ENCODE measurements around the gene P4HB.

P4HB gene

DNA sequence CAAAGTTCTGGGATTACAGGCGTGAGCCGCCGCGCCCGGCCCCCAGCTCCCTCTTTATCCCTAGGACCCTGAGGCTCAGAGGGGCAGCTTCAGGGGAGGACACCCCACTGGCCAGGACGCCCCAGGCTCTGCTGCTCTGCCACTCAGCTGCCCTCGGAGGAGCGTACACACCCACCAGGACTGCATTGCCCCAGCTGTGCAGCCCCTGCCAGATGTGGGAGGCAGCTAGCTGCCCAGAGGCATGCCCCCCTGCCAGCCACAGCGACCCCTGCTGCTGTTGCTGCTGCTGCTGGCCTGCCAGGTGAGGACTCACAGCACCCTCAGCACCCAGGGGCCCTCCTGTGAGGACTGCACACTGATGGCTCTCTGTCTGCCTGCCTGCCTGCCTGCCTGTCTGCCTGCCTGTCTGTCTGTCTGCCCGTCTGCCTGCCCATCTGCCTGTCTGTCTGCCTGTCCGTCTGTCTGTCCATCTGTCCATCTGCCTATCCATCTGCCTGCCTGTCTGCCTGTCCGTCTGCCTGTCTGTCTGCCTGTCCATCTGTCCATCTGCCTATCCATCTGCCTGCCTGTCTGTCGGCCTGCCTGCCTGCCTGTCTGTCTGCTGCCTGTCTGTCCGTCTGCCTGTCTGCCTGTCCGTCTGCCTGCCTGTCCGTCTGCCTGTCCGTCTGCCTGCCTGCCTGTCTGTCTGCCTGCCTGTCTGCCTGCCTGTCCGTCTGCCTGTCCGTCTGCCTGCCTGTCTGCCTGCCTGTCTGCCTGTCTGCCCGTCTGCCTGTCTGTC lies 51.4 kb downstream of the P4HB start:
- no peak for DNase-seq

DNA sequence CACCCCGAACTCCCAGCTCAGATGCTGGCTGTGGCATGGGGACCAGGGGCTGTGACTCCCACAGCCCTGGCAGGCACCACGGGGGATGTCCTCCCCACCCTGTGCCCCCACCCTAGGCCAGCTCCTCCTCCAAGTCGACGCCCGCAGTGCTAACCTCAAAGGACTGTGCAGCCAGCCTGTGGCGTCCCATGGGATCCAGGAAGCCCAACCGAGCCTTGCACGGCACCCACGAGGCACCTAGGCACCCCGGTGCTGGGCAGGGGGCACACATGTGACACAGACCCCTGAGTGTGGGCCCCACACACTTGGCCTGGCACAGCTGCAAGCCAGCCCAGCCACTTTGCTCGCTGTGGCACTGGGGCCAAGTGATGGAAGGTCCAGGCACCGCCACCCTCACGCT lies 52.5 kb downstream of the P4HB start:
- DNase-seq, result no peak

DNA sequence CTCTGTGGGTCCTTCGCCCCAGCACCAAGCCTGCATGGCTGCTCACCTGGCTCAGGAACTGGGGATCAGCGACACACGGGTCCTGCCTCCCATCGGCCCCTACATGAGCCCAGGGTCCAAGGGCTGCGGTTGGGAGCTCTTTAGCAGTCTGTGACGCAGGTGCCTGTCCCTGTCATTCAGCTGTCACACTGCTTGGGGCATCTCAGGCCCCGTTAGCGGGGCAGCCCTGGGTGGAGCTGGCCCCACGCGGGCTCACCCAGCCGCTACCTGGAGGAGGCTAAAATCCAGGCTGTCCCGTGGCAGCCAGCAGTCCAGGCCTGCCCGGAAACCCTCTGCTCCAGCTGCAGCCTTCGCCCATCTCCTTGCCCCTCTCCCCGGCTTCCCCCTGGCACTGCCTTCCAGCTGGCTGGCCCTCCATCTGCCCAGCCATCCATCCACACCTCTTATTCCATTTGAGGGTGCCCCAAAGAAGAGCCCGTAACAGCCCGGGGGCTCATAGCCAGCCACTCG lies 53.1 kb downstream of the P4HB start:
- no peak for DNase-seq

DNA sequence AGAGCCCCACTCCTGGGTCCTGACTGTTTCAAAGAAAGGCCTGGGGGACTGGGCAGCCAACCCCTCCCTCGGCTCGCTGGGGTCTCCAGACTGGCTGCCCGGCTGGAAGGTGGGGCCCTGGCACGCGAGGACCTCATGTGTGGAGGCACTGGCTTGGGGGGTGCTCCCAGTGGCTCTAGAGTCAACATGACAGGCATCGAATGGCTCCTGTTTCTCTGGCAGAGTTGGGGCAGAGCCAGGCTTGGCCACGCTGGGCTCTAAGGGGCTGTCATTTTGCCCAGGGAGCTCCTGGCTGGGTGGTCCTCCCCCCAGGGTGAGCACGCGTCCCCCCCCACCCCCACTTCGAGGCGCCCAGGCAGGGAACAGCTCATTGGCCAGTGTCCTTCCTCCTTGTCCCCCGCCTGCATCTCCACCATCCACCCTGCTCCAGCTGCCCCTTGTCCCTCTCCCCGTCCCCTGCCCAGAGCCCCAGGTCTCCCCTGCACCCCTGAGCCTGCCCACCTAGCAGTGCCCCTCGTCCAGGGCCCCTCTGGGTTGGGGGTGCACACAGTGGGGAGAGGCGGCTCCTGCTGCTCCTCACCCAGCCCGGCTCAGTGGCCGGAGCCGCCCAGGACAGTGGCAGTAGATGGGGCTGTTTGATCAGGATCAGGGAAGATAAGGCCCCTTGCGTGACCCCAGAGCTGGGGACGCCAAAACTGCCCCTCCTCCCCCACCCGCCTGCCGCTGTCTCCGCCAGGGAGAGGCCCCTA lies 53.7 kb downstream of the P4HB start:
- peak; percentile 21 for DNase-seq

DNA sequence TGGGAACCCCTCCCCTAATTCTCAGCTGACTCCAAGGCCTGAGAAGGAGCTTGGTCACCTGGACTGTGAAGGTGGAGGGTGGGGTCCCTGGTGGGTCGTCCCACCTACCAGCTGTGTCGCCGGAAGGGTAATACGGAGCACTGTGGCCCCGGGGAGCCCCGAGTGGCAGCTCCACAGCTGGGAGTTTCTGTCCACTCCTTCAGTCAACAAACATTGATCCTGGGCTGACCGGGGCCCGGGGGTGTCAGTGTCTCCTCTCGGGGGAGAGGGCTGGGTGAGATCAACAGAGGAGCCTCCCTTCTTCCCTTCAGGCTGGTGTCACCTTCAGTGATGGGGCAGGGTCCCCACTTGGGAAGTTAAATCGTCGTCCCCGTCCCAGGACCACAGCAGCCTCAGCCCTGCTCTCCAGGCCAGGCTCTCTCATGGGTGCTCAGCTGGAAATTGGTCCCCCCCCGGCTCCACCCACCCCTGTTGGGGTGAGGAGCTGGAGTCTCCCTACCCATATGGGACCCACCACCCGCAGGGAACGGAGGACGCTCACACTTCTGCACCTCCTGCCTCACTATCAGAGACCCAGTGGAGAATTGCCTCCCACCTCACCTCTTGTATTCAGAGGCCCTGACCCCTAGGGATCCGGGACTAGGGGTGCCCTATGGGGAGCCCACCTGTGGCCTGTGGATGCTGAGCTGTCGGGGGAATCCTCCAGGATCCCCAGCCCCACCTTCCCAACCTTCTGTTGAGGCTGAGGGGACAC lies 54.5 kb downstream of the P4HB start:
- DNase-seq, result no peak

DNA sequence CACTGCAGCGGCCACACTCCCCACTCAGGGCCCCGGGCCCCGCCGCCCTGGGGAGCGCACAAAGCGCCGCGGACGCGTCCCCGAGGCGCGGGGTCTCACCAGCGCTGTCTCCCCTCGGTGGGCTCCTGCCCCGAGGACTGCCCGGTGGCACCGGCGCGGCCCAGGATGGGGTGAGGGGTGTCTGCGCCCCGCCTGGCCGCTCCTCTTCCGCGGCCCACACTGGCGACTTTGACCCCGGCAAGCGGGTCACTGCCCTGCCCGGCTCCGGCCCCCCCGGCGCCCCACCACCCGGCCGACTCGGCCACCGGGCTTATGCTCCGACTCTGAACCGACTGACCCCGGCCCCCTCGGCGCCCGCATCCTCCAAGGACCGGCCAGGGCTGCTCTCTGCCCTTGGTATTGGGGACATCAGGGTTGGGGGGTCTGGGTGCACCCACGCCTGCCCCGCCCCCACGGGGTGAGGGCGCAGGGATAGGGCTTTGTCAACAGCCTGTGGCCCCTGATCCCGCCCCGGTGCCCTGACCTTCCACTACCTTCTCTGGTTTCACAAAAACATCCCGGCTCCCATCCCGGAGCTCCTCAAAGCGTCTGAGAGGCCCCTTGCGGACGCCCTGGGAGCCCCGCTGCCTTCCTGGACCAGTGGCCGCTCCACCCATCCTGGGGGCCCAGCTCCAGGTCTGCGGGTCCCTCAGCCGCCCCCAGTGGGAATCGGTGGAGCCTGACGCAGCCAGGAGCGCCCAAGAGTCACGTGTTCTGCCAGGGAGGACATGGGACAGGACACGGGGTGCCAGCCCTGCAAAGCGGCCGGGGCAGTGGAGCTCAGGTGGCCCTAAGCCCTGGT lies 55.6 kb downstream of the P4HB start:
- DNase-seq, result peak; percentile 28

DNA sequence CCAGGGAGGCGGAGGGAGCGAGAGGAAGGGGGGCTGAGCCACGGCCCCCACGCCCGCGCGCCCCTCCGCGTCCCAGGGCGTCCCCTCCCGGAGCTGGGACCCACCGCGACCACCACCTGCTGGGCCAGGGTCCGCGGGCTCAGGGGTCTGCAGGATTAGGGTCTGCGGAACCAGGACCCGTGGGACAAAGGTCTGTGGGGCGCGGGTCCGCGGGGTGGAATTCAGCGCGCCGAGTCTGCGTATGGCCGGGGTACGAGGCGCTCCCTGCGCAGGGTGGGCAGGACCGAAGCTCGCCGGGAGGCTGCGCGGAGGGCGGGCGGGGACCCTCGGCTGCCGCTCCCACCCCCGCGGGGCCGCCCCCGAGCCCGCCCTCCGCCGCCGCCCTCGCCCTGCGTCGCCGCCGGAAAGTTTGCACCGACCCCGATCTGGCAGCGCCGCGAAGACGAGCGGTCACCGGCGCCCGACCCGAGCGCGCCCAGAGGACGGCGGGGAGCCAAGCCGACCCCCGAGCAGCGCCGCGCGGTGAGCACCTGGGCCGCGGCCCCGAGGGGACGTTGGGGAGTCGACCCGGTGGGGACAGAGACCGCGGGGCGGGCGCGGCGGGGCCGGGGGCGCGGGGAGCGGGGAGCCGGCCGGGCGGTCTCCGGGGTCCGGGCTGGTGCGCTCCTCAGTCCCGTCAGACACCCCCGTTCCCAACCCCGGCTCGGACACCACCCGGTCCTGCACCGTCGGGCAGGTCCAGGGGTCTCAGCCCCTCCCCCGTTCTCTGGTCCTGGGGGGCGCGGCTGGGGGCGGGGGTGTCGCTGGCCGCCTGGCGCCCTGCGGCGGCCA lies 56.4 kb downstream of the P4HB start, which contains the start of gene GCGR:
Gene GCGR, plus strand, starts transcription at position 423 of the 831 bp plus-strand sequence. CDS start 4,869 bp downstream, outside the sequence.
- DNase-seq, result peak; percentile 33

DNA sequence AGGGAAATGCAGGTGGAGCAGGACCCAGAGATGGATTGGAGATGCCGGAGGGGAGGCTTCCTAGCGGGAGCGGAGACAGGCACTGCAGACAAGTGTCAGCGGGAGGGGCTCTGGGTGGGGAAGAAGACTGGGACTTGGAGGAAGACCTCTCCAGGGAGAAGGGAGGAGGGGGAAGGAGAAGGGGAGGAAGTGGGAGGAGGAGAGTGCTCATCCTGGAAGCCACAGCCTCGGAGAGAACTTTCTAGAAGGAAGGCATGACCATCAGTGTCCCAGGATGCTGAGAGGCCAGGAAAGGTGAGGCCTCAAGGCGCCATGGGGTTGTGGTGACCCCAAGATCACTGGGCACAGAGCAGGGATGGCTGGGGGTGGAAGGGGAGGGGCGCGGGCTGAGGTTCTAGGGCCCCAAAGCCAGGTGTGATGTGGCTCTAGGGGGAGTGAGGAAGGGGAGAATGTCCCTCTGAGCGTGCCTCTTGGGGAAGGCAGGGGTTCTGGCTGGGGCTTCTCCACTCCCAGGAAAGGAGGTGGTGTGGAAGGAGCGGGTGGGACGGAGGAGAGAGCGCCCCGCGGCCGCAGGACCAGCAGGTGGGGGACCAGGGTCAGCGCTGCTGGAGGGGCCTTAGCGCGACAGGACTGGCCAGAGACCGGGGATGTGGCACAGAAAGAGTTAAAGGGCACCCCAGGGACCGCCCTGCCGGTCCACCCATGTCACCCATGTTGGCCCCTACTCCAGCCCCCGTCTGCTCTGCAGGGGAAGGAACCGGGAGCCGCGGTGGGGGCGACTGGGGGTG lies 57.3 kb downstream of the P4HB start:
- DNase-seq, result no peak

DNA sequence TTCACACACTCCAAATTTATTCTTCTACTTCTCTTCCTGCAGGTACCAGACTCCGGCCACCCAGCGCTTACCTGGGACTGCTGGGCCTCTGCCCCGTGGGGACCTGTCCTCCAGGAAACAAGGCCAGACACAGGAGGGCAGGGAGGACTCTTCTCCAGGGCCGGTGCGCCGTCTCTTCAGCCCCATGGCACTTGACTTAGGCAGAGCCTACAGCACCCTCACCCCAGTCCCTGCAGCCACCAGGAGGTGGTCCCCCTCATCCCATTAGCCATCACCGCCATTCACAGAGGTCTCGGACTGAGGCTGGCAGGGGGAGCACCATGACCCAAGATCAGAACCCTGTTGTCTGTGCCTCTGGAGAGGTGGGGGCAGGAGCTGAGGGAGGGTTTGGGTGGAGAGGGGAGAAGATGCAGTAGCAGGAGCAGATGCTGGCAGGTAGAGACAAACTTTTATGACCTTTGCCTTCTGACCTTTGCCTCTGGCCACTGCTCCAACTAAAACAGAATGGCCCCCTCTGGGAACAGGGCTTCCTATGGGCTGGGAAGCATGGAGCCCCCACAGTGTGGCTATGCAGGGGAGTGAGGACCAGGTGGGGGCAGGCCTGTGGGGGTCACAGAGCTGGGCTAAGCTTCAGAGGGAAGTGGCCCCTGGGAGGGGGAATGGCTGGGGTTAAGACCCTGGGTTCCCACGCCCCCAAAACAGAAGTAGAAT lies 58.1 kb downstream of the P4HB start:
- no peak for DNase-seq

DNA sequence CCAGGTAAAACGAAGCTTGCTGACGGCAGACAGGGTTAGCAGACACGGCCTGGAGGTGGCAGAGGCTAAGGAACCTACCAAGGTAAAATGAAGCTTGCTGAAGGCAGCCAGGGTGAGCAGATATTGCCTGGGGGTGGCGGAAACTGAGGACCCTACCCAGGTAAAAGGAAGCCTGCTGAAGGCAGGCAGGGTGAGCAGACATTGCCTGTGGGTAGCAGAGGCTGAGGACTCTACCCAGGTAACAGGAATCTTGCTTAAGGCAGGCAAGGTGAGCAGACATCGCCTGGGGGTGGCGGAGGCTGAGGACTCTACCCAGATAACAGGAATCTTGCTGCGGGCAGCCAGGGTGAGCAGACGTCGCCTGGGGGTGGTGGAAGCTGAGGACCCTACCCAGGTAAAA lies 59.0 kb downstream of the P4HB start:
- DNase-seq, result no peak

DNA sequence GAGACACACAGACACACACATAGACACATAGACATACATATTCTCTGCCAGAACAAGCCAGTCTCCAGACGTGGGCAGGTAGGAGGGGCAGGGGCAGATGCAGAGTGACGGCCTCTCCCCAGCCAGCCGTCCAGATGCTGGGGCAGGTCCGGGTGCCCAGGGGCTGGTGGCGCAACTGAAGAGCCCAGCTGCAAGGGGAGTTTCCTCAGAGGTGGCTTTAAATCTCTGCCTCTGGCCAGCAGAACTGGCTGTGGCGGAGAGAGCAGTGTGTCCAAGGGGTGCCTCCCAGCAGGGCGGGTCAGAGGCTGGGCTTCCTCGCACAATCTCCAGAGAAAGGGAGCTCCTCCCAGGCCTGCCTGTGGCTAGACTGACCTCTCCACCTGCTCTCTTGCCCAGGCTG lies 65.8 kb downstream of the P4HB start:
- no peak for DNase-seq

DNA sequence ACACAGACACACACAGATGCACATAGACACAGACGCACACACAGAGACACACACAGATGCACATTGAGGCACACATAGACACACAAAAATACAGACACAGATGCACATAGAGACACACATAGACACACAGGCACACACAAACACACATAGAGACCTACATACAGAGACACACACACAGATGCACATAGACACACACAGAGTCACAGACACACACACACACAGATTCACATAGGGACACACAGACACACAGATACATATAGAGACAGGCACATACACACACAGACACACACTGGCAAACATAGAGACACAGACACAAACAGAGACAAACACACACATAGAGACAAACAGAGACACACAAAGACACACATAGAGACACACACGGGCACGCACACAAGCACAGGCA lies 66.3 kb downstream of the P4HB start:
- DNase-seq, result no peak
